ENCODE results near the gene ERCC6.

ERCC6 gene

GRCh38 chr10:49516216-49516970, 22.5 kb downstream of the ERCC6 start:
- H3K27ac ChIP-seq, result no peak overlapping the region
- no peak for DNase-seq (ENCODE audit: low read depth, low spot score)

- no peak for DNase-seq (ENCODE audit: low read depth, low spot score)
- no peak overlapping the region for H3K27ac ChIP-seq
Observed at GRCh38 chr10:49512121-49512809, 26.7 kb downstream of the ERCC6 start.

DNA sequence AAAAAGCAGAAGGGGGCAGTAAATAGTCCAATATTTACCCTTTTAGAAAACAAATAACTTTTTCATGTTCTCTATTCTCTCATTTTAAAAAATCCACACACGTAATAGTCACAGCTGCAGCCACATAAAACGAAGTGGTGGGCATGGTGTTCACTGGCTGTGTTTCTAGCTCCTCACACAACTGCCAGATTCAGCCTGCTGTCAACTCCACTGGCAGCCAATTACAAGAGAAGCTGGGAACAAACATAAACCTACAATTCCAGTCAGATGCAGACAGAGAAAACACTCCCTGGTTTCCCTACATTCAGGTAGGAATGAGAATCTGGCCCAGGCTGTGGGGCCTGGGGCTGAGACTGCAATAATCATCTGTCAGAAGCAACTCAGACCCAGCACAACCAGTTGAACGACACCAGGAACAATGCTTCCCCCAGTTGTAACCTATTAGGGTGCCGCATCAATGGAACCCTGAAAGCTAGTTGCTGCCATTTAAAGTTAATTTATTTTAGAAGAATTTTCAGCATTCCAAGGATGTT, 29.1 kb downstream of the ERCC6 start:
- H3K27ac ChIP-seq, result no peak overlapping the region
- DNase-seq (ENCODE audit: low read depth, low spot score), result no peak

DNA sequence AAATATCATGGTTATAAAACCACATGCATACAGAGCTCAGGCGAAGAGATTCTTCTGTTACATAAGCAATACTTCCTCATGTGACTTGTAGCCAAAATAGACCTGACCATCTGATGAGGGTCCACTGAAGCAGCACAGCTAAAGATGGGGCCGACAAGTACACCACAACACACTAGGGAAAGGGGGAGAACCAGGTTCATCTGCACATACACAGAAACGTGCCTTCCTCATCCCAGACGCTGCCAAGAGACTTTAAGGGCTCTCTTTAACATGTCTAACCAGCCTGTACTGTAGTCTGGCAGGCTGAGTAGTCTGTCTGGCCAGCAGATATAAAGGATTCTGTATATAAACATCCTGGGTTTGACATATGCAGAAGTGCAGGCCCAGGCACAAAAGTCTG, 30.3 kb downstream of the ERCC6 start:
- no peak for DNase-seq (ENCODE audit: low read depth, low spot score)
- no peak overlapping the region for H3K27ac ChIP-seq

DNA sequence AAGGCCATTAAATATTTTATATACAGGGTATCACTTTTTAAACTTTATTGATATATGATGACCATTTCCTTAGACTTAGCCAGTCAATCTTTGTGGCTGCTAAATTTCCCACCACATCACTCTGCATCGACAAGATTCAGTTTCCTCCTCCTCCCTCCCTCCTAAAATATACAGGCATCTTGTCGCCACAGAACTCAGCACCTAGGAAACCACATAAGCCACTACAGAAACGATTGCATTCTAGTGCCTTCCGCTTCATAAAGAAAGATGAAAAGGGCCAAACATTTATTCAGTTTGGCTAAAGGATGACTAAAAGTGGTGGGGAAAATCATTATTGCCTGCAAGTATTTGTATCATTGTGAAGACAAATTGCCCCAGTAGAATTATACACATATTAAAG, 30.7 kb downstream of the ERCC6 start:
- H3K27ac ChIP-seq, result no peak overlapping the region
- DNase-seq (ENCODE audit: low read depth, low spot score), result no peak

GRCh38 chr10:49505589-49505988, 33.3 kb downstream of the ERCC6 start:
- peak overlapping the region; percentile 18 for H3K27ac ChIP-seq
- DNase-seq (ENCODE audit: low read depth, low spot score), result no peak

DNA sequence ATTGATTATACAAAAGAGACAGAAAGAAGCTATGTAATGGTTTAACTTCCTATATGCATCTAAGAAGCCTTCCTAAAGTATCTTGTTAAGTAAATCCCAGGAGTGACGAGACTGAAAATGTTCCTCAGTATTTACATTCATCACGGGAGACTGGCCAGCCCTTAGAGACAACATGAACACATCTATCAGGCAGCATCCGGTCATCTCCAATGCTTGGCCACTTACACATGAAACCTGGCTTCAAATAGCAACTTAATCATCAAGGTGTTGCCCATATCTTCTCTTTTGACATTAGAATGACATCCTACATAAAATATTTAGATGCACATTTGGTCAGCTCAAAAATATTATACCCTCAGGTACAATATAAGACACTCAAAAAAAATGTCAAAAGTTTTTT, 33.8 kb downstream of the ERCC6 start:
- H3K27ac ChIP-seq, result peak overlapping the region; percentile 18
- DNase-seq (ENCODE audit: low read depth, low spot score), result no peak

DNA sequence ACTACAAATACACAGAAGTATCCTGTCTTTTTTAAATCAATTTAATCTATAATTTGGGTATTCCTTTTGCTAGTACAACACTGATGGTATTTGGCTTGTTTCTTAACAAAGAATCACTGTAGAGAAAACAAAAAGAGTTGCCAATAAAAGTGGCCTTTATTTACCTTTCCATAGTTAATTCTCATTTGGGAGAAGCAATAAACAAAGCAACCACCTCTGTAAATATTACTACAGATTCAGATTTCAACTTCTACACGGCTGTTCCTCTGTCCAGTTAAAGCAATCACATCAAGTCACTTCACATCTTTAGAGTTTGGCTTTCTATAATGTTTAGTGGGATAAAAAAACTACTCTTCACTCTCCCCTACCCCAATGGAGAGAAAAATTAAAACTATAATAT, 34.4 kb downstream of the ERCC6 start:
- H3K27ac ChIP-seq, result peak overlapping the region; percentile 18
- no peak for DNase-seq (ENCODE audit: low read depth, low spot score)

GRCh38 chr10:49502358-49502757, 36.6 kb downstream of the ERCC6 start:
- H3K27ac ChIP-seq, result no peak overlapping the region
- no peak for DNase-seq (ENCODE audit: low read depth, low spot score)

GRCh38 chr10:49500412-49500811, 38.5 kb downstream of the ERCC6 start:
- H3K27ac ChIP-seq, result no peak overlapping the region
- no peak for DNase-seq (ENCODE audit: low read depth, low spot score)

DNA sequence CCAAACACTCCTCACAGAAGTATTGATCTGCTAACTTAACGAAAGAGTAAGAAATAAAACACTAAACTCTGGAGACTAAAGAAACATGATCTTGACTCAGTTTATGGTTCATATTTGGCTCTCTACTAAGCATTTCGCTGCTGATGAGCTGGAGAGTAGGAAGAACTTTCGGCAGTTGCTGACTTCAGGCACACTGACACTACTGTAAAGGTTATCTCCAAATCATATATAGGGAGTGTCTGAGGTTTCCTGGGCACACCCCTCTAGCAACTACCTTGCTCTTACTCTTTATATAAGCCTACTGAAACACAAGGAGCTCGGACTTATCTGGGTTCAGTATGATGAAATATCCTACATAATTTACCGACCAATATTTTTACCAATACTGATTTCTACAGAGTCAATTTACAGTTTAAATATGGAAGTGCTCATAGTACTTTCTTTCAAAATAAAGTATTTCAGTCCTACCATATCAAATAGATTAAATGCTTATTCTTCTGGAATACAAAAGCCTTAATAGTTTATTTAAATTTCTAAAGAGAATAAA, 39.5 kb downstream of the ERCC6 start:
- H3K27ac ChIP-seq, result no peak overlapping the region
- DNase-seq (ENCODE audit: low read depth, low spot score), result no peak

DNA sequence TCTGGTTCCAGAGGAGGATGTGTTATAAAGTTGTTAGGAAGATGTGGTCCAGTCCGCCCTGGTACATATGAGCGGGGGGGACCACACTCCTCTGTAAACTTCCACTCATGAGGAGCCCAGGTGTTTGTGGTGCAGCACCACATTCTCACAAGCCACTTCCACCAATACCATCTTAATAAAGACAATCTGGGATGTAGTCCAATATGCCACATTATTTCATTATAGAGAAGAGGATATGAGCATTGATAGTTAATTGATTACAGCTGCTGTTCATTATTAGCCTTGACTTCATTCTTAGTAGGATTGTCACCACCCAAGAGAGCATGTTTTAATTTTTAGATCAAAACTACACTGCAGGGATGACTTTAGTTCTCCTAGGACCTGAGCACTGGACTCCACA, 40.5 kb downstream of the ERCC6 start:
- no peak overlapping the region for H3K27ac ChIP-seq
- no peak for DNase-seq (ENCODE audit: low read depth, low spot score)

DNA sequence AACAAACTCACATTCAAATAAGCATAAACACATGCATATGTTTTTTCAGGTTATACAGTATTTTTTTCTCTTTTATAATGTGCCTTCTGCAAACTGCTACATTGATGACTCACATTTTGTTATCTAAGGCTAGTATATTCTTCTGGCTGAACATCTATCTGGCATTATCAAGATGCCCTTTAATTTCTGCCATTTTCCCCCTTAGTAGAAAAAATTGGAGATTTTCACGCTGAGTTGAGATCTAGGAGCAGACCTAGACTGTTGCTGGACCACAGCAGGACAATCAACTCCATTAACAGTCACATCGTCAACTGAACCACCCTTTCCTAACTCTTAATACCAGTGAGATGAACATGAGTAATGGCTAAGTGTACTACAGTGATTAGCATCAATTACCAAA, 41.6 kb downstream of the ERCC6 start:
- no peak for DNase-seq (ENCODE audit: low read depth, low spot score)
- no peak overlapping the region for H3K27ac ChIP-seq

DNA sequence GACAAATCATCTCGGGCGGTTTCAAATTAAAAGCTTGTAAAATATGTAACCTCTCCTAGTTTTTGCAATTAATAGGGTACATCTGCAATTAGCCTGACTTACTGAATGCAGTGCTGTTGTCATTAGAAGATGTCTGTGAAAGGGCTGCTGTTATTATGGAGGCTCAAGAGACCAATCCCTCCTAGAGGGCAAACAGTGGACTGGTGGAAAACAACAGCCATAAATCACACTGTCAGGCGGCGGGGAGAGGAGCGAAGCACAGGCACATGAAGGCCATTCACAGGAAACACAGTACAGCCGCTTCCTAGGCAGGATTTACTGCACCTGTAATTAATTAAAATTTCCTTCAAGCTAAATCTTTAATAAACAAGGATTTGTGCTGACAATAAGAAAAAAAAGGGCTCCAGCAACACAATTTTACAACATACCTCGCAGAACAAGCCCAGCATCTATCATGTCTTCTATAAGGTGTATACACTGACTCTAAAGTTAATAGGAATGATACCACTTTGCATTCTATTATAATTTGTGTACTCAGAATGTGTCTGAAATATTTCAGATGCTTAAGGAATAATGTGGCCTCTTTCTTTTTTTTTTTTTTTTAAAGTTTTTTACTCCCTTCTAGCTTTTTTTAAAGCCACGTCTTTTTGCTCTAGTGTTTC, 50.7 kb downstream of the ERCC6 start:
- no peak overlapping the region for H3K27ac ChIP-seq
- no peak for DNase-seq (ENCODE audit: low read depth, low spot score)

- DNase-seq (ENCODE audit: low read depth, low spot score), result no peak
- no peak overlapping the region for H3K27ac ChIP-seq
Observed at GRCh38 chr10:49486738-49487137, 52.2 kb downstream of the ERCC6 start.

DNA sequence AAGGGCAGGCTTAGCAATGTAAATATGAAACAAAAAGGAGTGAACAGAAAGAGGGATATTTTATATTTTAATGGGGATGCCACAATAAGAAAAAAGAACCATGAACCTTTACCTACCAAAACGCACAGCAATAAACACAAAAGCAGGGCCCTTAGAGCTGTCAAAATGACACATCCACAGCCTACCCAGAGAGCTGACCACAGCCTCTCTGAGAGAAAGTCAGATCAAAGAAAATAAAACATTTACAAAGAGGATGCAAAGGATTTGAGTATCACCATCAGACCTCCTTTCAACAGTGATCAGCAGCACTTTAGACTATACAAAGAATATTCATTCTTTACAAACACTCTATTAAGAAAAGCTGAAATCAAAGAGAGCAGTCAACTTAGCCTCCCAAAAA, 52.9 kb downstream of the ERCC6 start:
- no peak overlapping the region for H3K27ac ChIP-seq
- DNase-seq (ENCODE audit: low read depth, low spot score), result no peak

- H3K27ac ChIP-seq, result no peak overlapping the region
- no peak for DNase-seq (ENCODE audit: low read depth, low spot score)
Observed at GRCh38 chr10:49484486-49485235, 54.3 kb downstream of the ERCC6 start.

GRCh38 chr10:49478819-49479218, 60.1 kb downstream of the ERCC6 start:
- DNase-seq (ENCODE audit: low read depth, low spot score), result no peak

DNA sequence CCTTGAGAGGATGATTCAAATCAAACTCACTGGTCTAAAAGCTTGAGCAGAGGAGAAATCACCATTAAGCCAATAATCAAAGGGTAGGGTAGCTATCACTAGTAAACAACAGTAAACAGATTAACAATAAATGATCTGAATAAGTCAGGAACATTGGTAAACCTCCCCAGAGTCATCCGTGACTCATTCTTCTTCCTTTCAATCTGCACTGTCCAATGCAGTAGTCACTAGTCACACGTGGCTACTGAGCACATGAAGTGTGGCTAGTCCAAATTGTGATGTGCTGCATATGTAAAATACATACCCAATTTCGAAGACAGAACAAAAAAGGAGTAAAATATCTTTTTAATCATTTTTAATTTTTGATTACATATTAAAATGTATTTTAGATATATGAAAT, 64.0 kb downstream of the ERCC6 start:
- DNase-seq (ENCODE audit: low read depth, low spot score), result peak; percentile 6
- no peak overlapping the region for H3K27ac ChIP-seq

More at GRCh38 chr10:49478819-49479218, 60.1 kb downstream of the ERCC6 start:
- no peak overlapping the region for H3K27ac ChIP-seq

- peak overlapping the region; percentile 10 for H3K27ac ChIP-seq
- no peak for DNase-seq (ENCODE audit: low read depth, low spot score)
Observed at GRCh38 chr10:49471532-49471931, 67.4 kb downstream of the ERCC6 start.

Measured in epithelial cell of prostate (primary cell).